Hematopoietic multipotent progenitor cell treated with erythropoietin and hydrocortisone succinate and interleukin-3 and kit ligand, for 15 days (in vitro differentiated cells): ENCODE data around the gene SCYGR1.
"Not testable (repeated sequence)": the region's sequence is repeated elsewhere in the genome, so short reads cannot be mapped to it uniquely, and the experiment has no call there.

ENCODE experiments used
- DNase-seq: peaks from one replicate; pipeline ENCODE4 v3.0.0-alpha.2; 2015; ENCODE audit warnings: low spot score

Gene SCYGR1

DNA sequence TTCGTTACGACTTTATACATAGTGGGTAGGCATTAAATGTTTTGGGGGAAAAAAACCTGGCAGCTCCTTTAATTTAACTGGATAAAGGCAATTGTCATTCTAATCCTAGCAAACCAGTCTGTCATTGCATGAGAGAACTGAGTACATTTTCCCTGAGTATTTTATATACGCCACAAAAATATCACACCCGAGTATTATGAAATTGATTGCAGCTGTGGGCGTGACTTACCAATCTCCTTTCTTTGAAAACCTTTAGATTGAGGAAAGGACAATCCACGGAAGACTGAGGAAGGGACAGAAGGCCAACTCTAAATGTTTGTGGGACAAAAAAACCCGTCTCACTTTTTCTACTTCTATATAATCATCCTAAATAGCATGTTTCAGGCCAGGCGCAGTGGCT, 17.7 kb downstream of the SCYGR1 start:
- no peak for DNase-seq

DNA sequence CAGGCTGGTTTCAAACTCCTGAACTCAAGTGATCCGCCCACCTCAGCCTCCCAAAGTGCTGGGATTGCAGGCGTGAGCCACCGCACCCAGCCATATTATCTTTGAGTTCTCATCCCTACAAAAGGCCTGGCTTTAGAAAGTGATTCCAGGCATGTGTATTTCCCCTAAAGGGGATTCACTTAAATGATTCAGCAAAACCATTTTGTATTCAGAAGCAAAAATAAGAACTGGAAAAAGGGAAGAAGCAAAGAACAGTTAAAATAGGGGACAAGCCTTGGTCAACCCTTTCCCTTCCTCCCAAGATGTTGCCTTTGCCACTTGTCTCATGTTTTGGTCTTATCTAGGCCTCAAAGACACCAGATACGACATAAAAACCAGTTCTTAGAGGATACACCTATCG, 19.2 kb downstream of the SCYGR1 start:
- no peak for DNase-seq

DNA sequence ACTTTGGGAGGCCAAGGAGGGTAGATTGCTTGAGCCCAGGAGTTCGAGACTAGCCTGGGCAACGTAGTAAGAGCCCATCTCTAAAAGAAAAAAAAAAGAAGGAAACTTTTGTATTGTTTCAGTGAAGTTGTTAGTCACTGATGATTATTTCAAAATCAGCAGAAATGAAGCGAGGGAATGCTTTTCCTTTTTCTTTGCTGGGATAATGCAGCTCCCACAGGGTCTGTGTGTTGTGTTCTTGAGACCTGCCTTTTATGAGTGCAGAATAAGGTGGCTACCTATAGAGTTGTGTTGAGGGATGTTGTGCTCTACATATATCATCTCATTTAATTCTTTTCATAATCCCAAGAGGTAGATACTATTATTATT, 20.3 kb downstream of the SCYGR1 start:
- DNase-seq, result no peak

DNA sequence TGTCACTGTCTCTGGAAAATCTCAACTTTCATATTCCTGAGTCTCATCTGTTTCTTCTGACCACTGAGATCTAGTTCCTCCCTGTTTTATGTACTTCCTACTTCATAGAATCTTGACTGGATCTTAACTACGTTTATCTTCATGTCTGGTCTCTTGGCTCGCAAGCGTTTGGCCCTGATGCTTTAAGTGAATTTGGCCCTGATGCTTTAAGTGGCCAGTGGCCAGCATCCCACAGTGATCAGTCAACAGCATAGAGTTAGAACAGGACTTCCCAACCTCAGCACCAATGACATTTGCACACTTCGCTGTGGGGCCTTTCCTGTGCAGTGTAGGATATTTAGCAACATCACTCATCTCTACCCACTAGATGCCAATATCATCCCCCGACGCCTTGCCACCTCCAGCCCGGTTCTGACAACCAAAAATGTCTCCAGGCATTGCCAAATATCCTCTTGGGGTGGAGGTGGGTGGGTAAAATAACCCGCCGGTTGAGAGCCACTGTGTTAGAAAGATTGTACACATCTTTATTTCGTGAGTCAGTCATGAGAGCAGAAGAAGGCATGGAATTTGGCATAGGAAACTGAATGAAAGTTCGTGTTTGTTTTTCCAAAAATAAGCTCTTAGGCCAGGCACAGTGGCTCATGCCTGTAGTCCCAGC, 20.9 kb downstream of the SCYGR1 start:
- no peak for DNase-seq

DNA sequence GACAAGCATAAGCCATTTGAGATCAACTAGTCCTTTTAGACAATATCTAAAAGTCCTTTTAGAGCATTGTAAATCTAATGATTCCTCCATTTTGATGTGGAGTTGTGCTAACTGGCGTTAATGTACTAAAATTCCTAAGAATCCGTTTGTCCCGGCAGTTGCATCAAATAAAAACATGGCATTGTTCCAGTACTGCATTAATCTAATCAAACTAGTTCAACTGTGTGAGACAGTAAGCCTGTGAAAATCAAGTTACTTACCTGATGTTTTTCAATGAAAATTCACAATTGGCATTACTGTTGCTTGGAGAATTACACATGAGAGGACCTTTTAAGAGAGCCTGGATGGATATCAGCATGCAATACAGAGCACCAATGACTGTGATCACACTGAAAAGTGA, 21.9 kb downstream of the SCYGR1 start:
- no peak for DNase-seq

DNA sequence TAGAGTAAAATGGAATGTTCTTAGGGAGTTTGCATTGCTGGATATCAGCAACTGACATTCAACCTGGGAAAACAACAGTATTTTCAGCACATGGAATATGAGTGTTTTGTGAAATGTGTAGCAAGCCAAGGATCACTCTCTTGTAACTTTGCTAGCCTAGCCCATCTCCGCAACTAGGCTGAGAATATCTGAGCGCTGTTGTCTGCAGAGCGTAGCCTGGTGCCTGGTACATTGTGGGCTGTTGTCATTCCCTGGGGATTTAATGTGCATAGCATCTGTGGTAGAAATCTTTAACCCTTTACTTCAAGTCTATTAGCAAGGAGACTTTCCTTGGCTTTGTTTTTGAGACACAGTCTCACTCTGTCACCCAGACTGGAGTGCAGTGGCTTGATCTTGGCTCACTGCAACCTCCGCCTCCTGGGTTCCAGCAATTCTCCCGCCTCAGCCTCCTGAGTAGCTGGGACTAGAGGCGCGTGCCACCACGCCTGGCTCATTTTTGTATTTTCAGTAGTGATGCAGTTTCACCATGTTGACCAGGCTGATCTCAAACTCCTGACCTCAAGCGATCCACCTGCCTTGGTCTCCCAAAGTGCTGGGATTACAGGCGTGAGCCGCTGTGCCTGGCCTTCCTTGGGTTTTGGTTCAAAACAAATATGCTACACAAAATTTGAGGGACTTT, 23.0 kb downstream of the SCYGR1 start:
- DNase-seq, result not testable (repeated sequence)

DNA sequence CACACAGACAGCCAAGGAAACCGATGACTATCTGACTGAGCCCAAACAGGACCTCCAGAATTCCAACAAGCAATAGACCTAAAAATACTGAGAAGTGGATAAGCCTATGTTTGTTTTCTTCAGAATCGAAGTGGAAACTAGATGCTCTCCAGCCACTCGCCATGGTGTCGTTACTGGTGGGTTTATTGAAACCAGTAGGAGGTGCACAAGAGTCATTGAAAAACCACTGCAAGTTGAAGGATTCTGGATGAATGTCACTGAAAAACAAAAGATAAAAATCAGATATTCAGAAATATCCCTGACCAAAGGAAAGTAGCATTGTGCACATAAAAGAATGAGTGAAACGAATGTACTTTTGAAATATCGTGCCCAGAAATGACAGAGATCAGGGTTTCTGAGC, 24.0 kb downstream of the SCYGR1 start:
- DNase-seq, result no peak

DNA sequence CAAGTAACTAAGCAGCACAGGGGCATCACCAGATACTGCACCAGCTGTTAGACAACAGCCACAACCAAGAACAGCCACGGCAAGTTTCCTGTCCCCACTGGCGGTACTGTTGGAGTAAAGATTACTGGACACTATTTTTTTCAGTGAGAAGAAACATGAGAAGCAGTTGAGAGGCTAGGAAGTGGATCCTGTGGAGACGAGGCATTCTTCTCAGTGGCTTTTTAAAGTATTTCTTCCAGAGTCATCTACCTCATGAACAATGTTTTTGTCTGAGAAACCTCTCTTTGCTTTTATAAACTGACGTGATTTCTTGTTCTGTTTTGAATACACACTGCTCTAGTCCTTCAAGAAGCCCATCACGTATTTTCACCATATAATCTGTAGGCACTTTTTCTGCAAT, 27.4 kb downstream of the SCYGR1 start:
- DNase-seq, result no peak

DNA sequence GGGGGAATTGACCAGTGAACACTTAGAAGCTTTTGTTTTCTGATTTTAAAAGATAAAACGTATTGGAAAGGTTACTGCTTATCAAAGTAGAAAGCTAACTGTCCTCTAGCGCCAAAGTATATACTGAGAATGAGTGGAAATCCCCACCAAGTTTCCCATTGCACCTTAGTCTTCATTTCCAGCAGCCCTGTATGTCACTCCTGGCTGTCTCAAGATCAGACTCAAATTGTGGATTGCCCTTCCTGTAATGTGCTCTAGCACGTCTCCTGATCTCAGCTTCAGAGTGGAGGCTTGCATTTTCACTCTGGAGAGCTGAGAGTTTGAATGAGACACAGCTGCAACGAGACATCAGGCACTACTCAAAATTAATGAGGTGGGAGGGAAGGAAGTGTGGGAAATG, 36.1 kb downstream of the SCYGR1 start:
- no peak for DNase-seq

DNA sequence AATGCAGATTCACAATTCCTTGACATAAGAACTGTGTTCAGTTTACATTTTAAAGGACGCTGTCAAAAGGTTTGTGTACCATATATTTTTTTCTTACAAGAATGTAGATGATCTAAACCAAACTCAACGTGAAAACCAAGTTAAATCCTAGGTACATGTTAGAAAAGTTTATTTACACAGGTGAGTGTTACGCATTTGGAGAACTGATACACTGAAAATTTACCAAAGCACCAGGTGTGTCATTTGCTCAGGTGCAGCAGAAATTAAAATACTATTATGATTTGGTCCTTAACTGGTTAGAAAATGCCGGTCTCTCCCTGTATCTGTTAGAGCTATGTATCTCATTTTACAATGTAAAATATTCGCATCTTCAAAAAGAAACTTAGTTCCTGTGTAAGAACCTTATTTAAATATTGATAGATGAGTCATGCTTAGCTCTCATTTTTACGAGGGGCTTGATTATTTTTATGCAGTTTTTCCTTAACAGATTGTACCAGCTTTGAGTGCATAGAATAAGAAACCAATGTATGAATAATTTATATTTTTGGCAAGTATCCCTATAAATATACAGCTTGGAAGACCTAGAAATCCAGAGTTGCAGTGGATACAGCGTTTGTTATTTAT, 37.6 kb downstream of the SCYGR1 start:
- DNase-seq, result no peak

DNA sequence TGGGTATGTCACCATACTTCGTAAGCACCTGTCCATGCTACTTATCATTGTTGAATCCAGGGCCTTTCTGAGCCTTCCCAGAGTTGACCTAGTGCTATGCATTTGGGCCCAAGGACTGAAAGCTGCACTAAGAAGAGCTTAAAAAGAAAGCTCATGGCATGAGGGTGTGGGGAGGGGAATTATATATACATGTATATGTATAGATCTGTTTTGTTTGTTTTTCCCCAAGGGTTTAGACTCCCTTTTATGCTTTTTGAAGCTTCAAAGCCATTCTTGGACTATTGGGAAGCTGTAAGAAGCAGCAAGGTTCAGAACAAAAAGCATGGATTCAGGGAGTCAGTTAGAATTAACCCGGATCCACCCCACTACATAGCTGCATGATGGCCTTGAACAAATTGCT, 39.4 kb downstream of the SCYGR1 start:
- no peak for DNase-seq

DNA sequence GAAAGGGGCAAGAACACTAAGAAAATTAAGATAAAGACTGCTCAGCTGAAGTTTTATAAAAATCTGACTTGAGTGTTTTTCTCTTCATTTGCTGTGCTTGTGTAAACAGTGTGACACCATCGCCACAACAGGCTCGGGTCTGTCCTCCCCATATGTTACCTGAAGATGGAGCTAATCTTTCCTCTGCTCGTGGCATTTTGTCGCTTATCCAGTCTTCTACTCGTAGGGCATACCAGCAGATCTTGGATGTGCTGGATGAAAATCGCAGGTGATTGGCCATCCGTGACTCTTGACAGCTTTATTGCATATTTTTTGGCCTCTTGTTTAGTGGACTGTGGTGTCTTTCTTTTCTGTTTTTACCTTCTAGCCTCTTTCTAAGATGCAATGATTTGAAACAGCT, 40.6 kb downstream of the SCYGR1 start:
- no peak for DNase-seq

DNA sequence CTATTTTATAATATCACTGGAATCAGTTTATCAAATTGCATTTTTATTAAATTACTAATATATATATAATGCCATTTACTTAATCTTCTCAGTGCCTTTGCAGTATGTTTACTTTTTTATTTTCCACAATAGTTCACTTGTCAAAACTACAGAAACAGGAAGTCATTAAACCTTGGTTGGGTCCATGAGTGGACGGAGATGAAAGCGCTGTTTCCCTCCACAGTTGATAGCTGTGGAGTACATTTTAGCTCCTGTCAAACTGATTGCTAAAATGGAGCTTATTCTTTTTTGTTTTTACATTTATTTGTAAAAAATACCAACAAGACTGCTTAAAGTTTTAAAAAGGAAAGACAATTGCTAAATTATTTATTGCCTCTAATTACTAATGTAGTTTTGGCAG, 43.5 kb downstream of the SCYGR1 start:
- no peak for DNase-seq

DNA sequence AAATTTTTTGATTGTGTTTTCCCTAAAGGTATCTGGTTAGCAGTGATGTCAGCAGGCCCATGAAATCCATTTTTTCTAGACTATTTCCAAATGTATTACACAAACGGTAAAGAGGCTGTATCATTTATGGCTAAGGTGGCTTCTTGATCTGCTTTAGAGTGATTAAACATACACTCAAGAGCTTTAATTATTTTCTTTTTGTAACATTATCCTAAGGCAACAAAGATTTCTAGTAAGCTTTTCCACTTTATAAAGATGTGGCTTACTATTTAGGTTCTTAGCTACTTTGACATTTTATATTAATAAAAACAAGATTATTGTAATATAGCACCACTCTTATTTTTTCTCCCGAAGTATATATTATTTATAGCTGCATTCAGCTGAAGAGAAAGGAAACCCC, 46.2 kb downstream of the SCYGR1 start:
- no peak for DNase-seq

DNA sequence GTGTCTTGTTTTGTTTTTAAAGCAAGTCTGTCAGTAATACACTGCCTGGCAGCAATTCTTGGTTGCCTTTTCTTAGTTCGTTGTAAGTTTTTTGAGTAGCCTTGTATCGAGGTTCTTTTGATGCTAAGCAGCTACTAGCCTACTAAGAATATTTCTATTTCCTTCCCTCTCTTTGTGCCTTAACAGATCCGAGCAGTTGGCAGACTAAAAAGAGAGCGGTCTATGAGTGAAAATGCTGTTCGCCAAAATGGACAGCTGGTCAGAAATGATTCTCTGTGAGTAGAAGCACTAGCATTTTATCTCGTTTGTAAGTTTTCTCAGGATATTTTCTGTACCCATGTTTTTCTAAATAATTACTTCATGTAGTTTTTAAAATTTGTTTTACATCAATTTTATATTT, 47.6 kb downstream of the SCYGR1 start:
- no peak for DNase-seq

DNA sequence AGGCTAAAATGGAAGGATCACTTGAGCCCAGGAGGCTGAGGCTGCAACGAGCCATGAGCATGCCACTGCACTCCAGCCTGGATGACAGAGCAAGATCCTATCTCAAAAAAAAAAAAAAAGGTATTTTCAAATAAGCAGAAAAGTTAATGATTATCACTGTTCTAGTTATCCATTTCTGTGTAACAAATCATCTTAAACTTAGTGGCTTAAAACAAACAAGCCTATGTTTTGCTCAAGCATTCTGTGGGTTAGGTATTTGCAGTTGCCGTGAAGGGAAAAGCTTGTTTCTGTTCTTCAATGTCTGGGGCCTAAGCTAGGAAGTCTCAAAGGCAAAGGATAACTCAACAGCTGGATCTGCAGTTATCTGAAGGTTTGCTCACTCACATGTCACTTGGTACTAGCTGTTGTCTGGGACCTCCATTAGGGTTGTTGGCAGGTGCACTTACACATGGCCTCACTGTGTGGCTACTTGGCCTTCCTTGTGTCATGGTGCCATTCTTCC, 48.6 kb downstream of the SCYGR1 start:
- no peak for DNase-seq
